GM12864 (cell line): ENCODE measurements around the gene AGAP3.

Experiments
- DNase-seq: peaks from one replicate; pipeline ENCODE4 v3.0.0-alpha.2; 2011; ENCODE audit warnings: low read depth
- H3K4me3 ChIP-seq: 2 replicates; pipeline ENCODE4 v1.5.1; 2011; ENCODE audit warnings: mild to moderate bottlenecking, low read depth, low read length, control low read depth
- CTCF ChIP-seq: IDR thresholded peaks from 2 replicates; pipeline ENCODE4 v1.5.1; 2011; ENCODE audit warnings: low read depth, mild to moderate bottlenecking, moderate library complexity, low read length, control low read depth, inconsistent platforms; ENCODE audit errors: missing control alignments

Gene AGAP3

DNA sequence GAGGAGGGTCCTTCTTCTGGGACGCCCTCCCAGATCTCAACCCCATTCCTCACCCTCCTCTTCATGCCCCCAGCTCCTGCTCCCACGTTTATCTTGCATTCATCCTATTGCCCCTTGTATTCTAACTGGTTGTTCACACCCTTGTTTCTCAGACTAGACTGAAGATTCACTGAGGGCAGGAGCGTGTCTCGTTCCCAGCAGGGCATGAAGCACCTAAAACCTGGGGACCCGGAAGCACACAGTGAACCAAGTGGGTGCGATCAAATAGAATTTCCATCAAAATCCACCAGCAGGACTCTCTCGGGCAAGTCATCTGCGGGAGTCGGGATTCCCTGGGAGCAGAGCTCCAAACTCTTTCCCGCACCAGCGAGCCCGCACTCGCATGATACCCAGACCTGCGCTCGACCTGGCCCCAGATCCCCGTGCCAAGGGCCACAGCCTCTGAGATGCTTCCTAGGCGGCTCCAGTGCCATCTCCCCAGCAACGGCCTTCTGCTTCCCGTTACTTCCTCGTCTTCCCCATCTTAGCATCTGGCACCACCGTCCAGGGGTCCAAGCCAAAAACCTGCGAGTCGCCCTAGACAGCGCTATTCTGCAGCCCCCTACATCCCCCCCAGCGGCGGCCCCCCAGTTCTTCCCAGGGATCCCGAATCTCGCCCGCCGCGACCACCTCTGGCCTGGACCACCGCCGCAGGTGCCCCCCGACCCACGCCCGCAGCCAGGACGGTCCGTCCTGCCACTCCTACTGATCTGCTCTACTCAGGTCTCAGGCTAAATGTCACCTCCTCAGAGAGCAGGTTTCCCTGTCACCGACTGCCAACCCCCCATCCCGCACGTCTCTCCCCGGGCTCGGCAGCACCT lies 87.3 kb downstream of the AGAP3 start:
- TF ChIP-seq CTCF, result no peak
- no peak for DNase-seq
- no peak overlapping the region for H3K4me3 ChIP-seq

DNA sequence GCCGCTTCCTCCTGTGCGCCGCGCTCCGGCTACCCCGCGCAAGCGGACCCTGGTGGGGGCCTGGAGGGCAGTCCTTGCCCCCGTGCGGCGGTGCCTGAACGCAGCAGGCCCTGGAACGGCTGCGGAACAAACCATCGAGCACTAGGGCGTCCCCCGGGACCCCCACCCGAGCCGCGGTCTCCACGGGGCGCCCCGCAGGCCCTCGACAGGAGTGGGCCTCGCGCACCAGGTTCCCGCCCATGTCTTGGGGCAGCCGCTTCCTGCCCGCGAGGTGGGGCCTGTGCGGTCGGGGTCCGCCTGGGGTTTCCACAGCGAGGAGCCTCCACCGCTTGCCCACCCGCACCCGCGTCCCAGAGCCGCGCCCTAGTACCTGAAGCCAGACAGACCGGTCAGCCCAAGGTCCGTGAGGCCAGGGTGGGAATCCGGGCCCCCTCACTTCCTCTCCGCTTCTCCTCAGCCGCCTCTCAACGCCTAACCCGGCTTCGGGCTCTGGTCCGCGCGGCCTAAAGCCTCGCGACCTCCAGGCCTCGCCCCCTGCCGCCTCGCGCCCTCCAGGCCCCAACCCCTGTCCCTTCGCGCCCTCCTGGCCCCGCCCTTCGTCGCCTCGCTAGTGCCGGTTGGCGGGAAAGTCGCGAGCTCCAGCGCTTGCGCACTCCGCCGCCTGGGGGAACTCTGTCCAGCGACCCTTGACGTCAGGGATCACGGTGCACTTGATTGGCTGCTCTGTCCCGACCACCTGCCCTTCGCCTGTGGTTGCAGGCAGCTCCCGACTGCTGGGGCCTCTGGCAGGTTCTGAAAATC lies 88.2 kb downstream of the AGAP3 start:
- no peak for DNase-seq
- H3K4me3 ChIP-seq, result no peak overlapping the region
- TF ChIP-seq CTCF, result no peak

DNA sequence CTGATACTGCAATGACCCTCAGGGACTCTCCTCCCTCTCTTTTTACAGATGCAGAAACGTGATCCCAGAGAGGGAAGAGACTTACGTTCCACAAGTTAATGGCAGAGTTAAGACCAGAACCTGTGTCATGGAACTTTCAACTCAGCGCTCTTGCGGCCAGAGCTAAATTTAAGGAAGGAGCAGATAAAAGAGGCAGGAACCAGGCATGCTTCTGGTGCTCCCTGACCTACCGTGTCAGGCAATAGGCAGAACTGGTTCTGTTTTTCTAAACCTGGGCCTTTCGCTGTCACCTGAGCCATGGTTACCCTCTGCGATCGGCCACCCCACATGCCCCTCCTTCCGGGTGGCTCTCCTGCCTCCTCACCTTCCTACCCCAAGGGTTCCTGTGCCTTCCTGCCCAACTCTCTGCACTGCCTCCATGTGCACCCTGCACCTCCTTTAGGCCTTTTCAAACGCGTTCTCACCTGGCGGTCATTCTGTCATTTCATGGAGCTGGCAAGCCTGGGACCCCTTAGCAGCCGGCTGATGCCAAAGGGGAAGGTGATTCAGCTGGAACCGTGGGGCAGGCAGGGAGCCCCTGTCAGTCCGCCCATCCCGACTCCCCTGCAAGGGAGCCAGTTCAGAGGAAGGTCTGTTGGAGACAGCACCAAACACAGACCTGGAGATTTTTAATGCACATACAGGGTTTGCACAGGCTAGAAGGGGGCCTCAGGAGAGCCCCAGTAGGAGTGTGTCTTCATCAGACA lies 88.9 kb downstream of the AGAP3 start:
- no peak for TF ChIP-seq CTCF
- no peak for DNase-seq
- H3K4me3 ChIP-seq, result no peak overlapping the region

DNA sequence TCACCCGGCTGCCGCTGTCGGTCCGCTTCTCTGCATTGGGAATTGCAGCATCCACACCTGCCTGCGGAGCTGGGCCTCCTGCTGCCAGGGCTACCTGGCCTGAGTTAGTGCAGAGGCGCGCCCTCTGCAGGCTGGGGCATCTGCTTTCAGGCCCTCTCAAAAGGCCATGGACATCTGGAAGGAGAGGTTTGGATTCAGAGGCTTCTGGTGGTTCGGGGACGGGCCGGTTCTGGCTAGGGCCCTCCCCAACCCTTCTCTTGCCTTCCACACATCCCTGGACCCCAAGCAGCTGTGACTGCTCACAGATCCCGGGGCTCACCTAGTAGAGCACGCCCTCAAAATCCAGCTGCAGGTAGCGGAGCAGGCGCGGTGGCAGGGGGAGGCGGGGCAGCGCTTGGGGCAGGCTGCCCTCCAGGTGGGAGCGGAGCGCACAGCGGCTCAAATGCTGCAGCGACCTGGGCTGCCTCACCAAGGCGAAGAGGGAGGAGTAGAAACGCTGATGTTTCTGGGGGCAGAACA lies 89.6 kb downstream of the AGAP3 start:
- no peak overlapping the region for H3K4me3 ChIP-seq
- DNase-seq, result no peak
- TF ChIP-seq CTCF, result no peak

DNA sequence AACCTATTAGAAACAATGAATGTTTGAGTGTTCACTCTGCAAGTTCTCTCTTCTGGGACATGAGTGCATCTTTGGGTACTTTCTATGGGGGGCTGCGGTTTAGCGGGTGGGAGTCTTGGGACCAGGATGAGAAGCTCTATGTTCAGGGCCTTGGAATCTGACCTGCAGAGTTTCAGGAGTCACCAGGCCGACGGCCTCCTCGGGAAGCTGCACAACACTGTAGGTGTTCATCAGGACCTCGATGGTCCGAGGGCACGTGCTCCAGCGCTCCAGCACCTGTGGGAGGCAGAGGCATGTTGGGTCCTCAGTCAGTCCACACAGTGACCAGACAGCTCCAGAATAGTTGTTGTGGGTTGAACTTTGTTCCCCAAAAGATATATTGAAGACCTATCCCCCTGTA lies 90.1 kb downstream of the AGAP3 start:
- no peak overlapping the region for H3K4me3 ChIP-seq
- no peak for DNase-seq
- TF ChIP-seq CTCF, result no peak

DNA sequence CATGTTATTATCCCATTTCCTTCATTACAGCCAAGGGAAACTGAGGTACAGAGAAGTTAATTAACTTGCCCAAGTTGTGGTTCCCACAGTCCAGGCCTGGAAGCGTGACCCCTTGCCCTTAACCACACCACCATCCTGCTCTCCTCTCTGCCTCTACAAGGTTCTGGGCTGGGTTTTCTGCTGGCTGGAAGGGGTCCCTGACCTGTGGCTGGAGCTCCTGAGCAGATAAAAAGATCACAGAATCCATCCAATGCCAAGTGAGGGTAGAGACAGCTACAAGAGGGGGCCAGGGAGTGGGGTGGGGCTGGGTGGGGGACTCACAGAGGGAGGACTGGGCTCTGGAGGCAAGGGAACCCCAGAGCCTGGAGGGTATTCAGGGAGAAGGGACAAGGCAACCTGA lies 91.0 kb downstream of the AGAP3 start:
- H3K4me3 ChIP-seq, result no peak overlapping the region
- DNase-seq, result no peak
- no peak for TF ChIP-seq CTCF
